IPS-NIHi7 (cell line): Measurements from ENCODE around the gene WWC2.

Source experiments
- DNase-seq: peaks from one replicate; pipeline ENCODE4 v3.0.0; 2012; ENCODE audit warnings: mixed read lengths; ENCODE audit errors: extremely low spot score

Gene WWC2

GRCh38 chr4:183354219-183354618, 255.2 kb downstream of the WWC2 start:
- no peak for DNase-seq

DNA sequence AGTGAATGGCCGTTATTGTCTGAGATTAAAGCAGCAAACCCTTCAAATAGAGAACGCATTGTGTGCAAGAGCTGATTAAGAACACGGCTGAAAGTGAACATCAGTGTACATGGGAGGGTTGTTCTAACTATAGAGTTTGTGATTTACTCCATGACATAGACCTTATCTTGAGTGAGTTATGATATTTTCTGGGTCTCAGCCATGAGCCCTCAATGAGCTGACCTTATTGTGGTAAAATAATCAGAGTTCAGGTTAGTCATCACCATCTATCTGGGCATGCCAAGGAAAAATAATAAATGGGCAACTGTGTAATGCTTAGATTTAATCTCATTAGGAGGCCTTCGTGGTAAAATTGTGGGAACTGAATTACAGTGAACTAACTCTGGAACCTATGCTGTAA, 256.3 kb downstream of the WWC2 start:
- no peak for DNase-seq

- DNase-seq = no peak
Measured at GRCh38 chr4:183356173-183356830, 257.2 kb downstream of the WWC2 start.

GRCh38 chr4:183356931-183357675, 258.0 kb downstream of the WWC2 start:
- no peak for DNase-seq

- no peak for DNase-seq
Measured at GRCh38 chr4:183358215-183358755, 259.2 kb downstream of the WWC2 start.

DNA sequence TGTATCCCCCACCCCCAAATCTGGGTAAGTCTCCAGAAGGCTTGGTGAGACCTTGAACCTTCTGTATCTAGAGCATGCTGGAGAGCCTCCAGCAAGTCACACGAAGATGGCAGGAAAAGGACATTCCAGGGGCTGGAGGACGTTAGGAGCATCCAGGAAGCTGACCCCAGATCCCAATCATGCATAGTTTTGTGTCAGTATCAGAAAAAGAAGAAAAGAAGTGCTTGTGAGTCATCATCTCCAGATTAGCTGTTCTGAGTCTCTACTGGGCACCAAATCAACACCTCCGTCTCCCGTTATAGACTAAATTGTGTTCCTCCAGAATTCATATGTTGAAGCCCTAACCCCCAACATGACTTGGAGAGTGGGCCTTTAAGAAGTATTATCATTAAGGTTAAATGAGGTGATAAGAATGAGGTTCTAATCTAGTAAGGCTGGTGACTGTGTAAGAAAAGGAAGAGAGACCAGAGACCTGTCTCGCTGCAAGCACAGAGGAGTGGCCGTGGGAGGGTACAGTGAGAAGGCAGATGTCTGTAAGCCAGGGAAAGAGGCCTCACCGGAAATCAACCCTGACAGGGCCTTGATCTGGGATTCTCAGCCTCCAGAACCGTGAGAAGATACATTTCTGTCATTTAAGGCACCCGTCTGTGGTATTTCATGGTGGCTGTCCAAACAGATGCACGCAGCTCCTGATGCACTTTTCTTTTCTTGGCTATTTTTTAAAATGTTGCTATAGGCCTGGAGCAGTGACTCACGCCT, 261.3 kb downstream of the WWC2 start:
- DNase-seq = no peak

DNA sequence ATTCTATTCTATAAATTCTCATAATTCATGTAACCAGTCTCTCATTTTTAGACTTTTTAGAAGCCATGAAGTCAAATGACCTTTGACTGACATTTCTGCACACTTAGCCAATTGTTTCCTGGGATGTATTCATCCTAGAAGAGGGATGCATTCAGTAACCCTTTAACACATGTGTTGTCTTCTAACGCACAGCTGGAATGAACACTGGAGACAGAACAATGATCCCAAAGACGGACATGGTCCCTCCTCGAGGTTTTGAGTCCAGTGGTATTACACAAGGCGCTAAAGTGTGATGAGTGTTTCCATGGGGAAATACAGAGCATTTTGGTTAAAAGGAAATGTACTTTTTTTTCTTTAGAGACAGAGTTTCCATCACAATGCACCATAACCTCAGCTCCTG, 263.0 kb downstream of the WWC2 start:
- DNase-seq = no peak

- peak; percentile 53 for DNase-seq
Measured at GRCh38 chr4:183362916-183363542, 264.0 kb downstream of the WWC2 start.

GRCh38 chr4:183364025-183364424, 265.0 kb downstream of the WWC2 start:
- no peak for DNase-seq

DNA sequence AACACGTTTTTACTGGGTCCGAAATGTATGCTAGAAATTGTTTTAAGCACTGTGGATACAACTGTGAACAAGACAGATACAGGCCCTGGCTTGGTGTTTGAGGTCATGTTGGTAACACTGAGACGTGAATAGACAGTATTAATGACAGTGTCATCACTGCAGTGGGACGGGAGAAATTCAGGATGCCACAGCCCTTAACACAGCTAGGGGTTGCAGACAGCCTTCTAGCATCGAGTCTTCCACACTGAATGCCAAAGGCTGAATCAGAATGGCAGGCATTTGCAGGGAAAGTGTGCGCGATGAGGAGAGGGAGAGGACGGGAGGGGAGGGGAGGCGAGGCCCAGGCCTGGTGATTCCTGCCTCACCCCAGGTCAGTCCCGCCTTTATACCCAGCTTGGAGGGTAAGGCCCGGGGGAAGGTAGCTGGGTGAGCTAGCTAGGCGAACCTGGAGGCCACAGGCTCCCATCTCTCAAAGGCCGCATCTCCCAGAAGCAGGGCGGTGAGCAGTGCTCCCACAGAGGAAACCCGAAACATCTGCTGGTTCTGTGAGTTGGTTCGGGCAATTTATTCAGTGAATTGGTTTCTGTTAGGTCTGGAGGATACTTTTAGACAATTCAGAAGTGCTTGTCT, 267.3 kb downstream of the WWC2 start:
- no peak for DNase-seq

GRCh38 chr4:183369073-183369472, 270.0 kb downstream of the WWC2 start:
- DNase-seq = no peak
